ENCODE results near the gene CRTC3. TPM values are rescaled to one million over a fixed set of nuclear protein-coding genes. Genes with fewer than 3 reads are reported as not detected.
"Not testable (repeated sequence)": the region's sequence is repeated elsewhere in the genome, so short reads cannot be mapped to it uniquely, and the experiment has no call there.

CRTC3 gene
- total RNA-seq, 3 donors from 2014 or later, result 21.6 to 53.6 (median 21.7) TPM

- no peaks in the 10 kb centered on the region for H3K4me1 ChIP-seq (ENCODE audit: low read depth)
- no peak for ATAC-seq
- H3K36me3 ChIP-seq (ENCODE audit: low read depth), result no peaks in the 10 kb centered on the region
- no peak for TF ChIP-seq CTCF (IDR thresholded peaks at IDR 0.05)
- DNase-seq, result no peak
- no peak overlapping the region for H3K4me3 ChIP-seq
- no peaks in the 10 kb centered on the region for H3K9me3 ChIP-seq
- intact Hi-C loops (cut with DNase I, micrococcal nuclease), result no loop called here
Measured at GRCh38 chr15:90659481-90659880, 129.8 kb downstream of the CRTC3 start.

GRCh38 chr15:90660195-90660998, 130.7 kb downstream of the CRTC3 start:
- H3K9me3 ChIP-seq, result no peaks in the 10 kb centered on the region
- no peaks in the 10 kb centered on the region for H3K36me3 ChIP-seq (ENCODE audit: low read depth)
- intact Hi-C loops (cut with DNase I, micrococcal nuclease), result no loop called here
- no peak overlapping the region for H3K4me3 ChIP-seq
- peak in 2 of 3 donors; percentile 51 to 72 for DNase-seq
- no peak for TF ChIP-seq CTCF (IDR thresholded peaks at IDR 0.05)
- ATAC-seq, result peak; percentile 54
- no peaks in the 10 kb centered on the region for H3K4me1 ChIP-seq (ENCODE audit: low read depth)

GRCh38 chr15:90660999-90661330, 131.2 kb downstream of the CRTC3 start:
- intact Hi-C loops (cut with DNase I, micrococcal nuclease); H3K36me3 ChIP-seq (ENCODE audit: low read depth); H3K4me3 ChIP-seq; H3K9me3 ChIP-seq; H3K4me1 ChIP-seq (ENCODE audit: low read depth); ATAC-seq; DNase-seq: not testable (repeated sequence)

GRCh38 chr15:90664081-90664461, 134.3 kb downstream of the CRTC3 start:
- H3K4me1 ChIP-seq (ENCODE audit: low read depth); H3K4me3 ChIP-seq; intact Hi-C loops (cut with DNase I, micrococcal nuclease); DNase-seq; ATAC-seq; H3K36me3 ChIP-seq (ENCODE audit: low read depth); H3K9me3 ChIP-seq: not testable (repeated sequence)

GRCh38 chr15:90664650-90665287, 135.0 kb downstream of the CRTC3 start:
- H3K9me3 ChIP-seq, result no peaks in the 10 kb centered on the region
- peak overlapping the region; percentile 80 for H3K4me3 ChIP-seq
- H3K36me3 ChIP-seq (ENCODE audit: low read depth), result no peaks in the 10 kb centered on the region
- intact Hi-C loops (cut with DNase I, micrococcal nuclease), result no loop called here
- ATAC-seq (peak; percentile 58), DNase-seq (peak; percentile 41 to 65 (median 61))
- peaks cover 2% of the 10 kb centered on the region for H3K4me1 ChIP-seq (ENCODE audit: low read depth)
- no peak for TF ChIP-seq CTCF (IDR thresholded peaks at IDR 0.05)

- H3K4me1 ChIP-seq (ENCODE audit: low read depth), result peaks cover 2% of the 10 kb centered on the region
- peak overlapping the region; percentile 80 for H3K4me3 ChIP-seq
- intact Hi-C loops (cut with DNase I, micrococcal nuclease), result no loop called here
- H3K36me3 ChIP-seq (ENCODE audit: low read depth), result no peaks in the 10 kb centered on the region
- DNase-seq (peak; percentile 66 to 81 (median 80)), ATAC-seq (peak; percentile 88)
- no peaks in the 10 kb centered on the region for H3K9me3 ChIP-seq
- no peak for TF ChIP-seq CTCF (IDR thresholded peaks at IDR 0.05)
Measured at GRCh38 chr15:90665288-90666134, 135.8 kb downstream of the CRTC3 start.
